ENCODE results near the gene ANKFN1.

ANKFN1 gene

DNA sequence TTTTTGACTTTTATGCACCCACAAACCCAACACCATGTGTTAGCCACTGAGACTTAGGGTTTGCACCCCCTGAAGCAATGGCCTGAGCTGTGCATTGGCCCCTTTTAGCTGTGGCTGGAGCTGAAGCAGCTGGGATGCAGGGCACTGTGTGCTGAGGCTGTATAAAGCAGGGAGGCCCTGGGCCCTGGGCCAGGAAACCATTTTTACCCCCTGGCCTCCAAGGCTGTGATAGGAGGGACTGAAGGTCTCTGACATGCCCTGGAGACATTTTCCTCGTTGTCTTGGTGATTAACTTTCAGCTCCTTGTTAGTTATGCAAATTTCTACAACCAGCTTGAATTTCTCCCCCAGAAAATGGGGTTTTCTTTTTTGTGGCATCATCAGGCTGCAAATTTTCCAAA is 6.7 kb upstream of the ANKFN1 start:
- no peak for DNase-seq (ENCODE audit: low read depth in 2 of 2)

DNA sequence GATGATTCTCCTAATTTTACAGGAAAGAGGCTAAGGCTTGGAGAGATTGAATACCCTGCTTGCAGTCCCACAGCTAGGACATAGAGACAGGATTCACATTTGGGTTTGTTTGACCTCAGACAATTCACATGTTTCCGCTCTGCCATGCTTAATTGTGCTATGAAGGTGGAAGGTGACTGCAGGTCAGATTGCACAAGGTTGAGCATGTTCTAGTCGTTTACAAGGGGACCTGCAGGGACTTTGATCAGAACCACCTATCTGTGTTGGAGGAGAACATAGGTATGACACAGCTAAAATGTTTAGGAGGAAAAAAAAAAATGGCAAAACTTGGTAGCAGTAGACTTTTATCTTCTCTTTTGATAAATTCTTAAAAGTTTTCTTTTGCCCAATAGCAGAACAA is 4.9 kb upstream of the ANKFN1 start:
- no peak for DNase-seq (ENCODE audit: low read depth in 2 of 2)

DNA sequence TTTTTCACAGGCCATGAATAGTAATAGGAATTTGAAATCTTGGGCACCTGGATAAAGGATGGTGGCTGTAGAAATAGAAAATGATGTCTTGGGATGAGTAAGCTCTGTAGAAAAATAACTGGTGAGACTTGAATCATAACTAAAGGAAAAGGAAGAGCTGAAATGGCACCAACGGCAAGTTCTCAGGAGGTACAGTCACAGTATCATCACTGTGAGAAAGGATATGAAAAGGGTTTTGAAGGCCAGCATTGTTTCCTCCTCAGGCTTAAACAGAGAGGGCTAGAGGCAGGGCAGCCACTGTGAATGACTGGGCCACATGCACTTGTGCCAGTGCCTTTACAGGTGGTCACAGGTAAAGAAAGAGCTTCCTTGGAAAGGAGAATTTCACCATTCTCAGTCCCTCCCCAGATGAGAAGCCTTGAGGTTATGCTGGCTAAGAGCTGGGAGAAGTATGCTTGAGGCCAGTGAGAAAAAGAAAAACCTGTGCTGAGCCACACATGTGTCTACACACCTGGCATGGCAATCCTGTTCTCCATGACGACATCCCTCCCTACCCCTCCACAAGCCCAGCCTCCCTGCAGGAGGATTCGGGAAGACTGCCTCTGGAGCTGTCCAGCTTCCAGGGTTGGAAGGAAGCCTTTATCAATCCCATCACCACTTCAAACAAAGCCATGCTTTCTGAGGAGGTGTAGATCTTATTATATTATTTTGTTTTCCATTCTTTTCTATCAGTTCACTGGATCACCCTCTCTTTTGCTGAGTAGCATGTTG is 3.8 kb upstream of the ANKFN1 start:
- DNase-seq (ENCODE audit: low read depth in 2 of 2), result no peak

DNA sequence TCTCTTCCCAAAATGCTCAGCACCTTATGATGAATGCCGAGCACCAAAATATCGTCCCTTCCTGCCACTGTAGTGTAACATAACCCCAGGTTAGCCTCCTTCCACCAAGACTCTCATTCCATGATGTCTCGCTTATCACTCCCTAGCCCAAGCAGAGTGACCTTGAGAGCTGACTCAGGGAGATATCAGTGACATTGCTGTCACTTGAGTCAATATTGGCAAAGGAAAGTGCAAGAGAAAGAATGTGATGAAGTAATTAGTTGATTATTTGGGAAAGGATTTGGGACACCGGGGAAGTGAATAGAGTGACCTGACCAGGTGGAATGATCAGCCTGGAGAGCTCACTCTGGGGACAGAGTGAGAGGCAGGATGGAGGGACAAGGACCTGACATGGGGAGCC is 2.6 kb upstream of the ANKFN1 start:
- DNase-seq (ENCODE audit: low read depth in 2 of 2), result no peak

DNA sequence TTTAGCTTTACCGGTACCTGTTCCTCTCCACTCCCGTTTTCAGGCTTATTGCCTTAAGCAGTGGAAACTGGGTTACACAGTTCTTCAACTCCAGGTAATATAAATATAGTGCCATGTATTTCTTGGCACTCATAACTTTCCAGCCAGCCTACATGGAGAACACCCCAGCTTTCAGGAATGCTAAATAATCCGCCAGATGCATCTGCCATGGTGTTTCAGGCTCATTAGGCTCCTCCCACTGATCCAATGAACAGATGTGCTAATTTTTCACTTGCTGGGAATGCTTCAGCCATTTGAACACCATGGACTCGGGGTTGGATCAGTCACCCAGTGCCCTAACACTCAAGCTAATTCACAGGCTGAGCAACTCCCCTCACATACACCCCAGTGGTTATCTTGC is 4.6 kb downstream of the ANKFN1 start:
- no peak for DNase-seq (ENCODE audit: low read depth in 2 of 2)

DNA sequence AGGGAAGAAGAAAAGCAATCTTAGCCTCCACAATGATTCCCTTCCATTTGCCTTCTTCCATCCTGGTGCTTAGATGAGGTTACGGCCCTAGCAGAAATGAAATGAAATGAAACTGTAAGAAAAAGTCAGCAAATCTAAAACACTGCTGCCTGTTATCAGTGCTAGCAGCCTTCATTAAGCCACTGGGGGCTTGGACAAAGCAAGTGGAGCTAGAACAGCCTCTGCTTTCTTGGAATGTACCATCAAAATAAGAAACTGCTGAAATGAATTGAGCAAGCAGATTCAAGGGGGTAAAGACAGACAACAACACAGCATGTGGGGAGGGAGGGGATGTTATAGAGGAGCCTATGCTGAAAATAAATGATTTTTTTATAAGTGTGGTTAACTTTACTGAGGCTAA is 5.1 kb downstream of the ANKFN1 start:
- no peak for DNase-seq (ENCODE audit: low read depth in 2 of 2)

DNA sequence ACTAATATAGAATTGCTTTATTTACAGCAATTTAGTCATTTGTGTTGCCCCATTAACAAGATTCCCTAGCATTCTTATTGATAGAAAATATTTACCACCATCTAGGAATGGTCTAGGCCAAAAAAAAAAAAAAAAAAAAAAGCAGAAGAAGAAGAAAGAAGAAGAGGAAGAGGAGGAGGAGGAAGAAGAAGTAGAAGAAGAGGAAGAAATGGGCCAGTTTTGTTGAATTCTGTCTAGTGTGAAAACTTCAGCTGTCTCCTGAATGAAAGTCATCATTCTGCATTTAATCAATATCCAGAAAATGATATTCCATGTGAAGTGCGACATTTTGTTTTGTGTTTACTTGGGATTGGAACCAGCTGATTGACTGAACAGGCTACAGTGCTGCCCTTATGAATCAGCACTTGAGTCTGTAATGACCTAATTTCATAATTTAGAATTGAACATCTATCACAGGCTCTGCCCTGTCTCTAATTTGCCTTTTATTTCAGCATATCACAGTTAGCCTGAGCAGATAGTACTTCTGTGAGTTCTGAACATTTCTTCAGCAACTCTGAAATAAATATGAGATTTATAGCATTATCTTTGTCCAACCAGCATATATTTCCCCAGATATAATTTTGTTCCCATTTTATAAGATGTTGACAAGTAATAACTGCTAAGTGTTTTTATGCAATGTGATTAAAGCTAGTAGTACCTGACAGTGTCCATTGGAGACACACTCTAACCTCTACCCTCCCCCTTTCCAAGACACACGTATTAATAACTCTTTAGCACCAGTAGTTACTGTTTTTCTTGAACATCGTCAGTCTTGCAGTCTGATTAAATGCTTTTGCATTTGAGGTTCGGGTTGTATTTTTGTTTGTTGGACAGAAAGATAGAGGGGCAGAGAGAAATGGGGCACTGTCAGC is 5.9 kb downstream of the ANKFN1 start:
- no peak for DNase-seq (ENCODE audit: low read depth in 2 of 2)

DNA sequence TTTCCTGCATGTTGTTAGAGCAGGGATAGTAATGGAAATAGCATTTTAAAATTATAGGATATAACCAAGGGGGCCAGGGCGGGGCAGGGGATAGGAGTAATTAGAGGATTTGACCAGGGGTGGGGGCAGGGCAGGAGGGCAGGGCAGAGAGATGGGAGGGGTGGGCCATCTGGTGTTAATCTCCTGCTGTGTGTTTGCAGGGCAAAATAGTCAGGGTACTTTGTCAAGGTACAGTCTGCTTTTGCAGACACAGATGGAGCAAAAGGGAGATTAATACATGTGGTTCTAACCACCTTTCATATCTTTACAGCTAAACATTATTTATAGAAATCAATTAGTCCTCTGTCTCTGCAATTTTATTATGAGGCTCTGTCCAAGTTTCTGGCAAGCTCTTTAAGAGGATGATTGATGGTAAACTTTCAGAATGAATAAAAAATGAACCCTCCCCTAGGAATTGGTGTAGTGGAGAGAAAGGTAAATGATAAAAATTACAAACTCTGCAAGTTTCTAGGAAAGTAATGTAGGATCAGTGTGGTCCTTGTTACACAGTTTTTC is 6.6 kb downstream of the ANKFN1 start:
- no peak for DNase-seq (ENCODE audit: low read depth in 2 of 2)

DNA sequence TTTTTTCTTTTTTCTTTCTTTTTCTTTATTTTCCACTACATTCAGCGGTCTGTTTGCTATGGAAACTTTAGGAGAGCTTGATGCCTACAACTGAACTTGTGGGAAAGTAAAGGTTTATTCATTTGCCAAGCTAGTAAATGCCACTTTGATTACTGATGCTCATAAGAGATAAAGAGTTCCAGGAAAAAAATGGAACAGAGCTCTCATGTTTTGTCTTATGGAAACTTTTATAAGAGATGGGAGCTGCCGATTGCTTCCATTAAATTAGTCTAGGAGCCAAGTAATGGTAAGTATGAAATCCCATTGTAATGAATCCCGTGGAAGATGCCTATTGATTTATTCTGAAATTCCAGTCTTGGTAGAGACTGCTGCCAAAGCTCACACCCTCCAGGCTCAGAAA is 7.1 kb downstream of the ANKFN1 start:
- DNase-seq (ENCODE audit: low read depth in 2 of 2), result no peak

DNA sequence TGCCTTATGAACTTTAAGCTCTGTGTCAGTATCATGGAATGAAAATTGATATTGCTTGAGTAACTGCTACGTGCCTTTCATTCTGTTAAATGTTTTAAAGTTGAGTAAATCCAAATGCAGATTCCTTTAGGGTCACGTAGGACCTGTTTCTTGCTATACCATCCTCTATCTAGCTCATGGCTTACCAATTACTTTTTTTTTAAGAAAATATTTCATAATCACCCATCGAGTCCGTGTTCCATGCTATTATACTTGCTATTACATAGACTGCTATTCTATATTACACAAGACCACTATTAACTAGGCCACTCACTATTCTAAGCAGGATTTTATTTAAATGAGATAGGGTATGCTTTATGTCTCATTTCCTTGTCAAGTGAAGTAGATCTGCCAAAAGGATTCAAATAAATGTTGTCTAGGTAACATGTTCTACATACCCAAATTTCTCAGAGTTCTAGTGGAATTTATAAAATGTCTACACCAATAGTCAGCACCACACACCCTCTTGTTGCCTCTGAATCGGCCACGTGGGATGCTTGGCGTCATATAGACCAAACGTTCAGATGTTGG is 11.9 kb downstream of the ANKFN1 start:
- DNase-seq (ENCODE audit: low read depth in 2 of 2), result no peak

DNA sequence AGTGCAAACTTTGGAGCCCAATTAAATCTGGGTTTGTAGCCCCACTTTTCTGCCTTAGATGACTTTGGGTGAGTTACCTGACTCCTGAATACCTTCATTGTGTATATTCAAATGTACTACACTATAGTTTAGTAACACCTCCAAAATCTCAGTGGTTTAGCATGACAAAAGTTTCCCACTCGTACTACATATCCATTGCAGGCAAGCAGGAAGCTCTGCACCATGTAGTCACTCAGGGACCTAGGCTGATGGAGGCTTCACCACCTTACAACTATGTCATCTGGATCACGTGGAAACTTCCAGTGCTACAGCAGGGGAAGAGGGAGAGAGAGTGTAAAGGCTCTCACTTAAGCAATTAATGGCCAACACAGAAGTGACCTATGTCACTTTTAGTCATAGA is 14.2 kb downstream of the ANKFN1 start:
- DNase-seq (ENCODE audit: low read depth in 2 of 2), result no peak

DNA sequence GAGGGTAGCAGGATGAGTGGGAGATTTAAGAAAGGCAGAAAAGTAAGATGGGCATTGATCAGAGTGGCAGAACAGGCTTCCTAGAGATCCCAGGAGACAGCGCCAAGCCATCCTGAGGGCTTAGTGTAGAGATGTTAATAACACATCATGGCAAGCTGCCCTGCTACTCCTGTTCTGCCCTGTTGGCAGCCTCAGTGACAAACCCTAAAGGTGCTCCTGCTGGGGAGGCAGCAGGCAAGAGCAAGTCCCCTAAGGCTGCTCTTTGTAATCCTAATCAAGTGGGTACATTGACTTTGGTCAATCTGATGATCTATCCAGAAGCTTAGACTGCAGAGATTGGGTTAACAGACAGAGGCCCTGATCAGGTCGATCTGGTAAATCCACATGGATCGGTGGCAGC is 16.3 kb downstream of the ANKFN1 start:
- DNase-seq (ENCODE audit: low read depth in 2 of 2), result no peak

DNA sequence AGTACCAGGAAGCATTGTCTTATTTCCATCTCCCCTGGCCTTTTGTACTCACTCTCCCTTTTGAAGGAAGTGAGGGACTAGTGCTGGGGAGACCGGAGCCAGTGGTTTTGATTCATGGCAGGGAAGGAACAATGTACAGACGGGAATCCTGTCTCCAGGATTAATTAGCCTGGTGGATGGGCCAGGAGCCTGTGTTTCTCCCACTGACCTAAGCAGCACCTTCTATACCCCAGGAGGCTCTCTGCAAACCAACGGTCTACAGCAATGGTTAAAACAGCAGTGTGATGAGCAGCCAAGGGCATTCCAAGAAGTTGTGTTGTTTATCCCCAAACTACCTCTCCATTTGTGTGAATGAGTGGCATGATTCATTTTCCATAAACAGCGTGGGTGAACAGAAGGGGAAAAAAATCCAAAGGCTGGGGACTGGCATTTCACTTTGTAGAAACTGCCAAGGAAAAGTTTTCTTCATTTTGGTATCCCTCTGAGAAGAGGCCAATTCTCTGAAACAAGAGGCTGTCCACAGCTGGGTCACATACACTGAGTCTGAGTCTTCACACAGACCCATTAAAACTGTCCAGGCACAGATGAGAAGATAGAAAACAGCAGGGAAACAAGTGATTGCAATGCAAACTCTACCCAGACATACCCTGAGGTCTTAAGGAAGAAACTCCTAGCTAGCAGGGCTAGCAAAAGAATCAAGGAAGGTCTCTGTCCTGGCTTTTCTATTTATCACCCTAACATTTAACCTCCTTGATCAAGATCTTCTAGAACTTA is 18.1 kb downstream of the ANKFN1 start:
- no peak for DNase-seq (ENCODE audit: low read depth in 2 of 2)

DNA sequence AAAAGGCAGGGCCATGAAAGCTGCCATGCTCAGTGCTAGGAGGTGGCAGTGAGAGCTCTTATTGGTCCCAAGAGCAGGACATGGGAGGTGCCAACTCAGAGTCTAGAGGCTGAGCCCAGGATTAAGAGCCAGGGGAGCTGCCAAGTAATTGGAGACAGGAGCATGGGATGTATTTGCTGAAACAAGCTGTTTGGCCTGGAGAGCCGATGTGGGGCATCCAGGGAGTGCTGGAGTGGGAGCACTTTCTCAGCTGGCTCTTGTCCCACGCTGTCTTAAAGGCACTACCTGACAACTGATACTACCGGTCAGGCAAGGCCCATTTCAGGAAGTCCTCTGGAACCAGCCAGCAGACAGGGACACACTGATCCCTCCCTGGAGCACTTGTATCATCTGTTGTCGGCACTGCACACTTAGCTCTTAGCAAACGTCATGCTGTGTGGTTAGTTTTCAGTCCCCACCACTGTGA is 19.3 kb downstream of the ANKFN1 start:
- DNase-seq (ENCODE audit: low read depth in 2 of 2), result no peak

DNA sequence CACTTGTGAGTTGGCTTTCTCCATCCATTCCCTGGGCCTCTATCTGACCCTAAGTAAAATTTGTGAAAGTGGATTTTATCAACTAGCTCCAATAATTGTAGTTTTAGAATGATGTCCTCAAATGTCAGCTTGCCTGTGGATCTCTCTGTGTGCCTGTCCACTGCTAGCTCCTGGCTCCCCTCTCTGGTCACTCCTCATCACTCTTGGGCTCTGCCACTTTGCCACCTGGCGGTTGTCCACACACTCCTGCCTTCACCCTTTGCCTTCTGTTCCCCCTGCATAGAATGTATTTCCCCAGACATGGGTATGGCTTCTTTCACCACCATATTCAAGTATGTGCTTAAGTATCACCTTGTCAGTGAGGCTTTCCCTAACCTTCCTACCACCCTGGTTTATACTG is 19.8 kb downstream of the ANKFN1 start:
- DNase-seq (ENCODE audit: low read depth in 2 of 2), result no peak

DNA sequence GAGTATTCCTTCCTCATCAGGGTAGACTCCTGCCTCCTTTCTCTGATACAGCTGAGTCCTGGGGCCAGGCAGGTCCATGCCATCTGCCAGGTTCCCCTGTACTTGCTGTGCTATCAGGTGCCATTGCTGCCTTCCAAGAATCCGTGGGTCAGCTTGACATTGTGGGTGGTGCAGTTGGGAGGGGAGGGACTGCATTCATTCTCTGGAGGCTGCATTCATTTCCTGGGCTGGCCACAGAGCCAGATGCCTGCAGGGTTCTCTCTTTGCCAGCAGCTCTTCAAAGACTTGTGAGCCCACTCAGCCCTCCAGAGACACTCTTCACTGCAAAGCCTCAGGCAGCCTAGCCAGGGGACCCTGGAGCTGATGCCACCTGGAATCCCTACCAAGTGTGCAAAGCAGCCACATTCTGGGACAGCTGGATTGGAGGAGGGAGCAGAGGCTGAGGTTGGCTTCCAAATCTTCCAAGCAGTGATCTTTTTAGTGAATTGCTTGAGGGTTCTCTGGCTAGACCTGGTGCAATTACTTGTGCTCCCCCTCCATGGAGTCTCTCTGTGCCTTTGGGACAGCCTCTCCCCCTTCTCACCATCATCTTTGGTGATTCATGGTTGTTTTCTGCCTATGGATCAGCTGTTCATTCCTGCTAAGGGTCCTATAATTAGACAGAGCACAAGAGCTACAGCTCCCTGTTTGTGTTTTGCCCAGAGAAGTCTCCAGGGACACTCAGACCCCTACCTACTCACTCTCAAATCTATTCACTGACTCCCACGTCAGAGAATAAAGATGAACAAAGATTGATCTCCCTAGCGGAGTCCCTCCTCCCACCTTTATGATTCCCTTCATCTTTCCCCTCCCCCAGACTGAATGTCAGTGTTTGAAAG is 20.9 kb downstream of the ANKFN1 start:
- no peak for DNase-seq (ENCODE audit: low read depth in 2 of 2)

DNA sequence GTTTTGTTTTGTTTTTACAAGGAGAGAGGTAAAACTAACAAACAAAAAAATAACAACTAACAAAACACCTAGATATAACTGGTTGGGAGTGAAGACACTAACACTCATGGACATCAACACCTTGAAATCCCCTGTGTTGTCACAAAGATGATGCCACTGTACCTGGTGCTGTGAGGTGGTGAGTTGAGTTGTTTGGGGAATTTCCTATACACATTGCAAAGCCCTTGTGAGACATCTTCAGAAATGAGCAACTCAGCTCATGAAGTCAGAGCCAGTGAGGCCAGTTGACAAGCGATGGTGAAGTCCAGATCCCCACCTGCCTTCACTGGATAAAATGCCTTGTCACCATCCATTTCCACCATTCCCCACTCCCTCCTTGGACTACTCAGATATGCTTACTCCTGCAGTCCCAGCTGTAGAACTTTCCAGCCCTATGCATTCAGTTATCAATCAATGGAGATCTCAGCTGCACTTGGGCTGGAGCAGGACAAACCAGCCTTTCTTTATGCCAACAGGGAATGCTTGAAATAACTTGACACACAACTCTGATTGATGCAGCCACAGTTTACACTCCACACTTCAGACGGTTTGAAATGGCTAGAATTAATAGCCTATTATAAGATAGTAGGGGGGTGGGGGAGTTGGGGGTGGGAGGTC is 22.2 kb downstream of the ANKFN1 start:
- no peak for DNase-seq (ENCODE audit: low read depth in 2 of 2)

DNA sequence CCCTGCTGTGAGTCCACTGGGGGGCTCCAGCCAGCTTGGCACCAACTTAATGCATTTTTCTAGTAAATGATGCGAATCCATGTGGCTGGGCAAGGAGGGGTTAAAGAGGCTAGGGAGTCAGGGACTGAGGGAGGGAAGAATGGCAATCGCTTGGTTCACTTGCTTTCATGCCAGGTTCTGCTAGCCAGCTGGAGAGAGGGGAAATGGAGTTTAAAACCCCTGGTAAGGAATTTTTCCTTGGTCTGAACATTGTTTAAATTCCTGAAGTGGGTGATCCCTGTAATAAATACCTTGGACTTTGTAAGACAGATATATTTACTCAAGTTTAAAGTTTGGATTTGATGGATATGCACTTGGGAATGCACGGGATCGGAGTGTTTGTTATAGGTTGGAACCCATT is 22.8 kb downstream of the ANKFN1 start:
- no peak for DNase-seq (ENCODE audit: low read depth in 2 of 2)

DNA sequence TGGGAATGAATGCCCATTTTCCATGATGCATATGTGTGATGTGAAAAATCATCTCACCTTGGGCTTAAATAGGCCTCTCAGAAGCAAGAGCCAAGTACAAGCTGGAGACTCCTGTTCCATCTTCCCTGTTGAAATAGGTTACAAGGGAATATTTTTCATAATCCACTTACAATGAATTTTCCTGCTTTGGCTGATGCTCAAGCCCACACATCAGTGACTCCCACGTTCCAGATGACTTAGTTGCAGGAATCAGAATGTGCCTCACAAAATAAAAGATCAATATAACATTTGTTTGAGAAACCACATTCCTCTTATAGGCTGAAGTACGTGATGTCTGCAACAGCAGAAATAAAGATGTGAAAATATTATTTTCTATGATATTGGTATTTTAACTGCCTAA is 24.1 kb downstream of the ANKFN1 start:
- no peak for DNase-seq (ENCODE audit: low read depth in 2 of 2)

DNA sequence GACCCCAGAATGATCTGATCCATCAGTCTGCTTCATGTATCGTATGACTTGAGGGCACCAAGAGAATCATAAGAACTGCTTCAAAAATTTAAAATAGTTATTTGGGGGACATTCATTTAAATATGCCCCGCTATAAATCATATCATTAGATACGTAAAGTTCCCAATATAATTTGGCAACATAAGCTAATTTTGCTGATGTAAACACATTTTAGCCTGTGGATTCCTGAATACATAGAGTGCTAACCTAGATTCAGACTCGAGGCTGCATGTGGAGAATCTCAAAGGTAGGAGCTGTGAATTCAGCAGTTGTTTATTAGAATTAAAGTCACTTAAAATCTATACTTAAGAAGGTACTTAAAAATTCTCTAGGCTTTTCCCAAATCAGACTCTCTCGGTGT is 24.9 kb downstream of the ANKFN1 start:
- DNase-seq (ENCODE audit: low read depth in 2 of 2), result no peak
